Measurements from ENCODE around the gene FASLG. TPM values are rescaled to one million over a fixed set of nuclear protein-coding genes. Genes with fewer than 3 reads are reported as not detected.

The FASLG gene
- total and polyA plus RNA-seq, 10 of the 15 experiments (the other 5 are each of a cell fraction or from before 2014, with no cell fraction given) = 0.05 to 4.0 (median 0.09) TPM; not detected in 2

GRCh38 chr1:172616195-172616594 is 42.7 kb upstream of the FASLG start (continued):
- TF ChIP-seq CHD2 (IDR thresholded peaks at IDR 0.05; ENCODE audit: borderline replicate concordance, low read depth, low read length) (no peak), RFX5 (IDR thresholded peaks at IDR 0.05; ENCODE audit: low read depth, low read length) (no peak), STAT3 (IDR thresholded peaks at IDR 0.05; ENCODE audit: low read depth, low read length) (no peak), BACH1 (IDR thresholded peaks at IDR 0.05; ENCODE audit: borderline replicate concordance) (no peak), SREBF1 (IDR thresholded peaks at IDR 0.05; ENCODE audit: low read length) (no peak), ETV6 (conservative IDR thresholded peaks at IDR 0.05 in 1 of 2, IDR thresholded peaks at IDR 0.05 in 1 of 2; ENCODE audit: borderline replicate concordance in 1 of 2, low read depth in 1 of 2) (no peak)
- TF ChIP-seq, protein P1, sequence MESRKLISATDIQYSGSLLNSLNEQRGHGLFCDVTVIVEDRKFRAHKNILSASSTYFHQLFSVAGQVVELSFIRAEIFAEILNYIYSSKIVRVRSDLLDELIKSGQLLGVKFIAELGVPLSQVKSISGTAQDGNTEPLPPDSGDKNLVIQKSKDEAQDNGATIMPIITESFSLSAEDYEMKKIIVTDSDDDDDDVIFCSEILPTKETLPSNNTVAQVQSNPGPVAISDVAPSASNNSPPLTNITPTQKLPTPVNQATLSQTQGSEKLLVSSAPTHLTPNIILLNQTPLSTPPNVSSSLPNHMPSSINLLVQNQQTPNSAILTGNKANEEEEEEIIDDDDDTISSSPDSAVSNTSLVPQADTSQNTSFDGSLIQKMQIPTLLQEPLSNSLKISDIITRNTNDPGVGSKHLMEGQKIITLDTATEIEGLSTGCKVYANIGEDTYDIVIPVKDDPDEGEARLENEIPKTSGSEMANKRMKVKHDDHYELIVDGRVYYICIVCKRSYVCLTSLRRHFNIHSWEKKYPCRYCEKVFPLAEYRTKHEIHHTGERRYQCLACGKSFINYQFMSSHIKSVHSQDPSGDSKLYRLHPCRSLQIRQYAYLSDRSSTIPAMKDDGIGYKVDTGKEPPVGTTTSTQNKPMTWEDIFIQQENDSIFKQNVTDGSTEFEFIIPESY (IDR thresholded peaks at IDR 0.05) = no peak

GRCh38 chr1:172616636-172617035 is 42.3 kb upstream of the FASLG start:
- H3K27me3 ChIP-seq (replicated peaks in 1 of 2; ENCODE audit: control insufficient read depth in 2 of 2, insufficient read depth in 2 of 2, low read length in 1 of 2) = no peaks in the 10 kb centered on the region; a peak in 2 of 4 replicates
- no peak for ATAC-seq
- no peaks in the 10 kb centered on the region for H4K20me1 ChIP-seq (ENCODE audit: control insufficient read depth, insufficient read depth)
- no peak overlapping the region for H3K9ac ChIP-seq (ENCODE audit: control insufficient read depth, insufficient read depth, low read length)
- in situ Hi-C loops (cut with MboI) (loop anchor here (5.0 kb wide), 1 partner anchor 101 kb away; no protein-coding TSS in a partner anchor), intact Hi-C loops (cut with micrococcal nuclease; ENCODE audit: unreplicated experiment) (no loop called here)
- H2AFZ ChIP-seq (ENCODE audit: control insufficient read depth, low read depth, low read length) = no peak overlapping the region
- no peak for FAIRE-seq
- RAD21 ChIA-PET (ENCODE audit: unreplicated experiment) = no interaction called here
- H3K79me2 ChIP-seq (ENCODE audit: control insufficient read depth, insufficient read depth, low read length) = no peaks in the 10 kb centered on the region
- CTCF ChIA-PET = interaction anchor here (0.9 kb wide), 1 partner anchor 103 kb away, joined by 4 read pairs; no protein-coding TSS in a partner anchor
- H3K9me3 ChIP-seq (replicated peaks; ENCODE audit: control insufficient read depth, insufficient read depth, low read length) = peaks cover 7% of the 10 kb centered on the region
- H3K4me1 ChIP-seq (ENCODE audit: control insufficient read depth, insufficient read depth, low read length) = no peaks in the 10 kb centered on the region
- no peaks in the 10 kb centered on the region for H3K36me3 ChIP-seq (ENCODE audit: control insufficient read depth in 2 of 2, insufficient read depth in 2 of 2, low read length in 1 of 2)
- no TSS peak for BruUV-seq (replicated peaks)
- SMC1A ChIA-PET (ENCODE audit: uncharacterized antibody, unreplicated experiment) = interaction anchor here (1.0 kb wide), 1 partner anchor 13 kb away, joined by 3 read pairs; no protein-coding TSS in a partner anchor
- 42% methylated on average over 3 of the region's 3 CpGs for WGBS (ENCODE audit: insufficient coverage, insufficient replicate concordance, low lambda C conversion rate, missing lambda C conversion rate)
- no peak for DNase-seq (ENCODE audit: low read depth, low spot score)
- no peak overlapping the region for H3K27ac ChIP-seq (ENCODE audit: control insufficient read depth, insufficient read depth)
- POLR2A ChIA-PET = no interaction called here
- no peak overlapping the region for H3K4me2 ChIP-seq (ENCODE audit: control insufficient read depth, insufficient read depth)
- no peak overlapping the region for H3K4me3 ChIP-seq
- TF ChIP-seq PML (IDR thresholded peaks at IDR 0.05; ENCODE audit: low read length) (no peak), MYB (IDR thresholded peaks at IDR 0.05; ENCODE audit: borderline replicate concordance, low read depth, low read length) (no peak), HSF1 (IDR thresholded peaks at IDR 0.05; ENCODE audit: low read depth, low read length) (no peak), GABPA (IDR thresholded peaks at IDR 0.05; ENCODE audit: low read depth) (no peak), KAT2A (conservative IDR thresholded peaks at IDR 0.05; ENCODE audit: control insufficient read depth, low read depth, low read length) (no peak), ZNF592 (IDR thresholded peaks at IDR 0.05) (no peak), PKNOX1 (IDR thresholded peaks at IDR 0.05) (no peak), SIN3A (IDR thresholded peaks at IDR 0.05; ENCODE audit: low read depth, low read length) (no peak)

All from GM12878 (cell line).